LNCaP clone FGC (cell line): ENCODE data around the gene NFKB2.
A peak's percentile ranks its signal among the peaks of the same experiment; 100 is the strongest.

ENCODE experiments used
- DNase-seq: peaks from one replicate; pipeline ENCODE4 v3.0.0-alpha.2; 2011; ENCODE audit warnings: low read depth
- H3K4me3 ChIP-seq: 2 replicates; pipeline ENCODE4 v1.5.1; 2011; ENCODE audit warnings: mild to moderate bottlenecking, low read depth, low read length, control low read depth
- CTCF ChIP-seq: IDR thresholded peaks from 2 replicates; pipeline ENCODE4 v1.5.1; 2012; ENCODE audit warnings: mild to moderate bottlenecking; ENCODE audit not compliant: control insufficient read depth, insufficient read depth; ENCODE audit errors: extremely low read depth

NFKB2 gene

GRCh38 chr10:102451105-102451969, 55.8 kb downstream of the NFKB2 start, which contains the start of gene C10orf95:
Gene C10orf95, minus strand, starts transcription at chr10:102451543. Its CDS starts 450 bp downstream, at chr10:102451093.
- H3K4me3 ChIP-seq = peak within 1 kb of the TSS; percentile 99
- no peak for TF ChIP-seq CTCF
- DNase-seq = no peak
